HepG2 (cell line): ENCODE data around the gene ANKS1B.

ENCODE experiments used
- CBFB ChIP-seq: sonication (generic); formaldehyde crosslinking; IDR thresholded peaks from 2 replicates; pipeline ENCODE4 v1.4.0; 2020; ENCODE audit warnings: missing genetic modification reagents
- CTCF ChIP-seq: sonication (generic); formaldehyde crosslinking; IDR thresholded peaks from 2 replicates; pipeline ENCODE4 v1.5.0; 2020; ENCODE audit warnings: mild to moderate bottlenecking, missing genetic modification reagents, moderate library complexity
- FOSL1 ChIP-seq: sonication (generic); formaldehyde crosslinking; IDR thresholded peaks from 2 replicates; pipeline ENCODE4 v1.9.0; 2021; ENCODE audit warnings: missing genetic modification reagents, borderline replicate concordance
- ZBED4 ChIP-seq: sonication (generic); formaldehyde crosslinking; IDR thresholded peaks from 2 replicates; pipeline ENCODE4 v1.4.0; 2020; ENCODE audit warnings: missing genetic modification reagents, borderline replicate concordance
- ZBTB49 ChIP-seq: sonication (generic); formaldehyde crosslinking; IDR thresholded peaks from 2 replicates; pipeline ENCODE4 v1.4.0; 2020; ENCODE audit warnings: missing genetic modification reagents, borderline replicate concordance
- ZNF576 ChIP-seq: sonication (generic); formaldehyde crosslinking; IDR thresholded peaks from 2 replicates; pipeline ENCODE4 v1.4.0; 2020; ENCODE audit warnings: mild to moderate bottlenecking, missing genetic modification reagents

GRCh38 chr12:99861731-99862130 is 123.0 kb downstream of the ANKS1B start:
- no peak for TF ChIP-seq CTCF (CRISPR knock-in tag)
- TF ChIP-seq ZBTB49 = no peak
- TF ChIP-seq ZBED4 (CRISPR knock-in tag) = no peak
- TF ChIP-seq CBFB (CRISPR knock-in tag) = no peak
- TF ChIP-seq FOSL1 (CRISPR knock-in tag) = no peak
- no peak for TF ChIP-seq ZNF576 (CRISPR knock-in tag)
